Mucosa of descending colon (tissue), 3 donors: ENCODE results near the gene FAM237A. TPM values are rescaled to one million over a fixed set of nuclear protein-coding genes. Genes with fewer than 3 reads are reported as not detected.

Source experiments
- ATAC-seq: fragments of 200-7000 bp; cut with Tn5 transposase; one replicate; pipeline ENCODE4 v1.9.1; 2020; ENCODE audit warnings: mild to moderate bottlenecking, moderate library complexity
- DNase-seq, 3 donors: peaks; one replicate each; pipeline ENCODE4 v3.0.0-alpha.2; 2020
- H3K36me3 ChIP-seq: fragments of 200-600 bp; one replicate; pipeline ENCODE4 v1.8.0; 2021; ENCODE audit warnings: low read depth, mild to moderate bottlenecking
- H3K4me1 ChIP-seq: fragments of 200-600 bp; one replicate; pipeline ENCODE4 v1.8.0; 2021; ENCODE audit warnings: low read depth, mild to moderate bottlenecking
- H3K4me3 ChIP-seq: fragments of 200-600 bp; one replicate; pipeline ENCODE4 v1.8.0; 2021; ENCODE audit warnings: mild to moderate bottlenecking
- H3K9me3 ChIP-seq: fragments of 200-600 bp; one replicate; pipeline ENCODE4 v1.8.0; 2021; ENCODE audit warnings: mild to moderate bottlenecking
- intact Hi-C, 2 donors: fragments of 100-400 bp; cut with DNase I in 1 of 2; cut with micrococcal nuclease in 1 of 2; formaldehyde crosslinking; loops; one replicate each; pipeline versions ENCODE4 v1.11.0 to v1.11.1; 2022; cut with DNase I, micrococcal nuclease
- total RNA-seq, 3 donors: library from RNA; stranded (reverse); fragmentation: NEBNext Ultra II Directional in 2 of 3; extraction: Animal tissue kit (Norgen Biotek cat#: 25700) in 2 of 3; gene quantifications; one replicate each; pipeline versions ENCODE4 v1.2.1 to v1.2.4, GENCODE V29; 2021 to 2023
- TF ChIP-seq, protein P1 (sequence below): fragments of 200-600 bp; IDR thresholded peaks from one replicate; pipeline ENCODE4 v1.8.0; 2022; ENCODE audit warnings: antibody characterized with exemption, mild to moderate bottlenecking
- donor health status: DM: no; HTN: no; CAD: no; lungs with moderate emphysema.
- donor health status: DM: no; HTN: no; CAD: no.
- donor health status: DM: no; HTN: yes; CAD: no.

FAM237A gene
- total RNA-seq, 3 donors from 2014 or later, result not detected

DNA sequence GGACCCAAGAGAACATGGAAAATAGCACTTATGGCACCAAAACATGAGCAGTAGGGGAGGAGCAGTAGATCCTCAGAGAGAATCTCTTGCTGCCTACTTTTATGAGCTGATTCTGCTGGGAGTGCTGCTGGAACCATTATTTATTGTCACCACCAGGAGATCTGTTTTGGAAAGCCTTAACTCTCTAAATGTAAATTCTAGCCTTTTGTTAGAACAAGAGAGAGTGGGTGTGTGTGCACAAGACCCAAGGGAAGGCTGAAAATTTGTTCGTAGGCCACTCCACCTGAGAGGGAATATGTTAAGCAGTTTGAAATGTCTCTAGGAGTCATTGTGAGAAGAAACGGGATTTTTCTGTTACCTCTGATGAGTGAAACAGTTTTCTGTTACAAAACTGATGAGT lies 16.2 kb upstream of the FAM237A start:
- TF ChIP-seq, protein P1, sequence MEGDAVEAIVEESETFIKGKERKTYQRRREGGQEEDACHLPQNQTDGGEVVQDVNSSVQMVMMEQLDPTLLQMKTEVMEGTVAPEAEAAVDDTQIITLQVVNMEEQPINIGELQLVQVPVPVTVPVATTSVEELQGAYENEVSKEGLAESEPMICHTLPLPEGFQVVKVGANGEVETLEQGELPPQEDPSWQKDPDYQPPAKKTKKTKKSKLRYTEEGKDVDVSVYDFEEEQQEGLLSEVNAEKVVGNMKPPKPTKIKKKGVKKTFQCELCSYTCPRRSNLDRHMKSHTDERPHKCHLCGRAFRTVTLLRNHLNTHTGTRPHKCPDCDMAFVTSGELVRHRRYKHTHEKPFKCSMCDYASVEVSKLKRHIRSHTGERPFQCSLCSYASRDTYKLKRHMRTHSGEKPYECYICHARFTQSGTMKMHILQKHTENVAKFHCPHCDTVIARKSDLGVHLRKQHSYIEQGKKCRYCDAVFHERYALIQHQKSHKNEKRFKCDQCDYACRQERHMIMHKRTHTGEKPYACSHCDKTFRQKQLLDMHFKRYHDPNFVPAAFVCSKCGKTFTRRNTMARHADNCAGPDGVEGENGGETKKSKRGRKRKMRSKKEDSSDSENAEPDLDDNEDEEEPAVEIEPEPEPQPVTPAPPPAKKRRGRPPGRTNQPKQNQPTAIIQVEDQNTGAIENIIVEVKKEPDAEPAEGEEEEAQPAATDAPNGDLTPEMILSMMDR, result no peak
- Histone ChIP-seq H3K4me3 (no peak overlapping the region), H3K36me3 (no peaks in the 10 kb centered on the region), H3K4me1 (no peaks in the 10 kb centered on the region), H3K9me3 (no peaks in the 10 kb centered on the region)
- ATAC-seq (no peak), DNase-seq (no peak)
- intact Hi-C loops, result no loop called here

DNA sequence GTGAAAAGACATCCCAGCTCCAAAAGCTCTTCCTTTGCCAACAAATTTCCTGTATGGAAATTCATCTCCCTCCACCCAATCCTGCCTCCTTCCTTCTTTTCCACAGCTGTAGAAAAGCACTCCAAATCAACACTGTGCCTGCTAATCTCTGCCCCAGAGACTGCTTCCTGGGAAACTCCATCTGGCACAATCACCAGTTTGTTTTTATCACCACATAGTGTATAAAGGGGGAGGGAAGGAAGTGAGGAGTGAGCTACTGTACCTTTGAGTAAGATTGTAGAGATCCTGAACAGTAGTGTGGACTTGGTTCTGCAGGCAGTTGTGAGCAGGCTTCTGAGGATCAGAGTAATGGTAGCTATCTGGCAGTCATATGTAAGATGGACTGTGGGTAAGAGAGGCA lies 14.7 kb upstream of the FAM237A start:
- no peaks in the 10 kb centered on the region for H3K4me1 ChIP-seq
- no peaks in the 10 kb centered on the region for H3K36me3 ChIP-seq
- DNase-seq (no peak), ATAC-seq (no peak)
- H3K4me3 ChIP-seq, result no peak overlapping the region
- TF ChIP-seq, protein P1, result no peak
- intact Hi-C loops, result no loop called here
- H3K9me3 ChIP-seq, result no peaks in the 10 kb centered on the region

DNA sequence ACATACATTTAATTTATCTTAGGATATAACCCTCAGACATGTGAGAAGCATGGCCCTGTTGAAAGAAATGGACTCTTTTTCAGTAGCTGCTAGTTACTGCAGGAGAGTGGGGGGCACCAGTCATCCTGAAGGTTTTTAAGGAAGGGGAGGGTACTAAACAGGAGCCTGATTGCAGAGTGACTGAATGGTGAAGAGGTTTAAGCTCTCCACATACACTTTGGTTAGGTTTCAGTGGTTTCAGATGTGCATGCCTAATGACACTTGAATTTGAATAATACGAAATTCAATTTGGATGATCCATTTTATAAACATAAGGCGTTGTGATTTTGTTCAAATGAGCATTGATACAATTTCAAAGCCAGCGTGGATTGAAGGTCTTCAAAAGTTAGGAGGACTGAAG lies 10.9 kb upstream of the FAM237A start:
- Histone ChIP-seq H3K4me3 (no peak overlapping the region), H3K9me3 (no peaks in the 10 kb centered on the region), H3K4me1 (no peaks in the 10 kb centered on the region), H3K36me3 (no peaks in the 10 kb centered on the region)
- ATAC-seq (no peak), DNase-seq (no peak)
- TF ChIP-seq, protein P1, result no peak
- intact Hi-C loops, result no loop called here

DNA sequence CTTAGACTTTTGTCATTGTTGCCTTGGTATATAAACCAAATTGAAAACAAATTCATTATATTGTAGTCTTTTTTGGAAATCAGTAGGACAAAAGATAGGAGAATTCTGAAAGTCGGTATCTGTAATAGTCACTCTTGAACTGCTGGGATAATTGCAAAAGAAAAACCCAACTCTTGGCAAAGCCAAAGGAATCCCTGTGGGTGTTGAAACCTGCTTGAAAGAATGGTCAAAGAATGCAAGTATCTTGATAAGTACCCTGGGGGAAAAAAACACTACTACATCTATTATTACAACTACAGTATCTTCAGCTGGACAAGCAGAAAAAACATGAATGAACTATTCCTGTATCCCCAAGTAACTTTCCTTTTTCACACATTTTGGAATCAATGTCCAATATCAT lies 7.3 kb upstream of the FAM237A start:
- DNase-seq, result no peak
- H3K9me3 ChIP-seq, result no peaks in the 10 kb centered on the region
- no peaks in the 10 kb centered on the region for H3K4me1 ChIP-seq
- TF ChIP-seq, protein P1, result no peak
- no peak overlapping the region for H3K4me3 ChIP-seq
- no peaks in the 10 kb centered on the region for H3K36me3 ChIP-seq
- intact Hi-C loops, result no loop called here
- no peak for ATAC-seq

DNA sequence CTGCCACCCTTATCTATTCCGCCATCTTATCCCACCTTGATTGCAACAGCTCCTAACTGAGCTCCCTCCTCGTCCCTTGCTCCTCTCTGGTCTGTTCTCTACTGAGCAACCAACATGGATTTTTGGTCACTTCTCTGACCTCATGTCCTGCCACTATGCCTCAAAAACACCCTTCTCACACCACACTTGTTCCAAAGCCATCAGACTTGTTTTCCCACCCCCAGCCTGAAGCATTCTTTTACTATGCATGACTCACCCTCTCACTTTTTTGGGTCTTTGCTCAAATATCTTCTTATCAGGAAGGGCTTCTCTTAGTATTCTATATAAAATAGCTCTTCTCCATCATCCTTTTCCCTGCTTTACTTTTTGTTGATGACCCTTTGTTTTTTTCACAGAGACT lies 2.7 kb upstream of the FAM237A start:
- intact Hi-C loops, result no loop called here
- Histone ChIP-seq H3K4me3 (no peak overlapping the region), H3K9me3 (no peaks in the 10 kb centered on the region), H3K36me3 (no peaks in the 10 kb centered on the region), H3K4me1 (no peaks in the 10 kb centered on the region)
- TF ChIP-seq, protein P1, result no peak
- no peak for ATAC-seq
- no peak for DNase-seq

DNA sequence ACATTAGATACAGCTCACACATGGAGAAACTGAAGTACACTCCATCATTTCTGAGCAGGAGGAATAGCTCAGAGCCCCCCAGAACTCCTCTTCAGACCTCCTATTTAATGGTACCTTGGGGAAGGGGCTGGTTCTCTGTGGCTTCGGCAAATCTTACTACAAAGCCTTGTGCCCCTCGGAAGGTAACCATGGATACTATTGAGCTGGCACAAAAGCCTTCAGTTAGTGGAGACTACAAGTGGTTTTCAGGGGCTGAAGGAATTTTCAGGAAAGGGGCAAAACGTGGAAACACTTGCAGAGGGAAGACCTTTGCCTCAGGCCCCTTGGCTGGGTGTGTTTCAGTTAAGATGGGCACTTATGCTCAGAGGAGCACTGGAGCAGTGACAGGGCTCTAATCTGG lies 1.1 kb upstream of the FAM237A start:
- intact Hi-C loops, result no loop called here
- Histone ChIP-seq H3K36me3 (no peaks in the 10 kb centered on the region), H3K9me3 (no peaks in the 10 kb centered on the region), H3K4me1 (no peaks in the 10 kb centered on the region), H3K4me3 (no peak overlapping the region)
- TF ChIP-seq, protein P1, result no peak
- ATAC-seq (no peak), DNase-seq (no peak)
